Adrenal gland (tissue), 12 donors: ENCODE data around the gene DLGAP1. TPM values are rescaled to one million over a fixed set of nuclear protein-coding genes. Genes with fewer than 3 reads are reported as not detected.

Source experiments
- DNase-seq, 7 donors: peaks; one replicate each; pipeline ENCODE4 v3.0.0-alpha.2; 2019 to 2020
- H3K27ac ChIP-seq, 5 donors: fragments of 200-600 bp; sonication (generic) in 4 of 5; 1 replicate in 3 of 5; 2 replicates in 2 of 5; pipeline versions ENCODE4 v1.5.1 to v1.8.0; 2016 to 2020; ENCODE audit warnings: mild to moderate bottlenecking in 1 of 5
- H3K27me3 ChIP-seq: fragments of 200-600 bp; 2 replicates; pipeline ENCODE4 v1.8.0; 2021
- H3K36me3 ChIP-seq, 2 donors: fragments of 200-600 bp; replicated peaks in 1 of 2; 1 replicate in 1 of 2; 2 replicates in 1 of 2; pipeline versions ENCODE4 v1.5.1 to v1.8.0; 2018 to 2022
- H3K4me1 ChIP-seq, 2 donors: fragments of 200-600 bp; replicated peaks in 1 of 2; 1 replicate in 1 of 2; 2 replicates in 1 of 2; pipeline versions ENCODE4 v1.5.1 to v1.8.0; 2018 to 2021
- H3K4me3 ChIP-seq, 4 donors: fragments of 200-600 bp; sonication (generic) in 3 of 4; one replicate each; pipeline ENCODE4 v1.5.1; 2016 to 2018
- H3K9me3 ChIP-seq, 3 donors: fragments of 200-600 bp; sonication (generic) in 1 of 3; replicated peaks in 1 of 3; 1 replicate in 2 of 3; 2 replicates in 1 of 3; pipeline versions ENCODE4 v1.5.1 to v1.8.0; 2016 to 2021
- CTCF ChIP-seq, 6 experiments: fragments of 450-650 bp in 4 of 6; fragments of 200-600 bp in 2 of 6; sonication (generic) in 1 of 6; IDR thresholded peaks; 1 replicate in 5 of 6; 2 replicates in 1 of 6; pipeline versions ENCODE4 v1.5.1 to v1.8.0; 2016 to 2021; ENCODE audit warnings: antibody characterized with exemption in 6 of 6, mild to moderate bottlenecking in 2 of 6, moderate library complexity in 1 of 6
- POLR2A ChIP-seq, 2 donors: fragments of 450-650 bp; IDR thresholded peaks; one replicate each; pipeline ENCODE4 v1.6.1; 2017; ENCODE audit warnings: antibody characterized with exemption in 2 of 2, mild to moderate bottlenecking in 2 of 2, moderate library complexity in 1 of 2
- WGBS, 4 donors: extraction: QIAGEN DNeasy Blood & Tissue Kit in 2 of 4; methylation state at CpG; one replicate each; pipeline versions ENCODE4 v1.1.5 to v1.1.7; 2013 to 2017; 5-methylcytosine and 5-hydroxymethylcytosine counted together
- intact Hi-C, 2 donors: fragments of 100-400 bp; cut with DNase I; formaldehyde crosslinking; loops; one replicate each; pipeline versions ENCODE4 v1.14.1 to v1.15.0; 2022 to 2023
- polyA plus RNA-seq, 3 donors: library from polyadenylated mRNA; stranded (reverse); fragments of 200-250 nt in 2 of 3; fragments of 350-450 nt in 1 of 3; fragmentation: Illumina TruSeq in 1 of 3; extraction: RNeasy Lipid Tissue Mini Kit (QIAGEN cat#74804) in 1 of 3; gene quantifications; one replicate each; pipeline ENCODE4 v1.2.3, GENCODE V29; 2013 to 2014
- total RNA-seq, 9 donors: library from RNA; depleted of rRNA in 4 of 9; stranded (reverse); fragments of >200 nt in 4 of 9; fragments of 120-200 nt in 1 of 9; fragmentation: NEBNext Ultra II Directional in 1 of 9; extraction: Animal tissue kit (Norgen Biotek cat#: 25700) in 1 of 9; gene quantifications; one replicate each; pipeline versions ENCODE4 v1.1.0 to v1.2.4, GENCODE V29; 2013 to 2023
- donor health status: healthy with polysubstance abuse.
- donor health status: Bipolar disorder and iron deficiency.
- donor health status: DM: yes; HTN: yes; CAD: no.
- donor health status: DM: no; HTN: no; CAD: no.
- donor health status: DM: no; HTN: no; CAD: no.
- donor health status: DM: yes; HTN: yes; CAD: no.

DLGAP1 gene
- total and polyA plus RNA-seq, 12 donors = 1.7 to 30.9 (median 12.9) TPM

GRCh38 chr18:3528231-3528630 lies 926.9 kb downstream of the DLGAP1 start:
- Histone ChIP-seq H3K9me3 (peaks cover 0 to 4% (median 0%) of the 10 kb centered on the region in 3 donors), H3K4me1 (peaks cover 4 to 22% of the 10 kb centered on the region in 2 donors), H3K27me3 (no peaks in the 10 kb centered on the region), H3K36me3 (no peaks in the 10 kb centered on the region), H3K27ac (peak overlapping the region in 3 of 5 donors; percentile 46 to 73 (median 65)), H3K4me3 (no peak overlapping the region)
- 24 to 44% (median 38%) methylated on average over 4 of the region's 4 CpGs for WGBS, 4 donors
- DNase-seq = peak; percentile 29 to 70 (median 54)
- no peak for TF ChIP-seq POLR2A (IDR thresholded peaks at IDR 0.05)
- TF ChIP-seq CTCF (IDR thresholded peaks at IDR 0.05) = no peak
- intact Hi-C loops = no loop called here

GRCh38 chr18:3526421-3527354 lies 928.4 kb downstream of the DLGAP1 start:
- peaks cover 0 to 4% (median 0%) of the 10 kb centered on the region in 3 donors for H3K9me3 ChIP-seq
- intact Hi-C loops = no loop called here
- H3K27me3 ChIP-seq = no peaks in the 10 kb centered on the region
- no peak overlapping the region for H3K27ac ChIP-seq
- no peak overlapping the region for H3K4me3 ChIP-seq
- no peak for DNase-seq
- H3K4me1 ChIP-seq = peaks cover 4 to 22% of the 10 kb centered on the region in 2 donors
- TF ChIP-seq CTCF (IDR thresholded peaks at IDR 0.05) (no peak), POLR2A (IDR thresholded peaks at IDR 0.05) (no peak)
- no peaks in the 10 kb centered on the region for H3K36me3 ChIP-seq
- 68 to 77% (median 75%) methylated on average over 13 of the region's 13 CpGs for WGBS, 4 donors

DNA sequence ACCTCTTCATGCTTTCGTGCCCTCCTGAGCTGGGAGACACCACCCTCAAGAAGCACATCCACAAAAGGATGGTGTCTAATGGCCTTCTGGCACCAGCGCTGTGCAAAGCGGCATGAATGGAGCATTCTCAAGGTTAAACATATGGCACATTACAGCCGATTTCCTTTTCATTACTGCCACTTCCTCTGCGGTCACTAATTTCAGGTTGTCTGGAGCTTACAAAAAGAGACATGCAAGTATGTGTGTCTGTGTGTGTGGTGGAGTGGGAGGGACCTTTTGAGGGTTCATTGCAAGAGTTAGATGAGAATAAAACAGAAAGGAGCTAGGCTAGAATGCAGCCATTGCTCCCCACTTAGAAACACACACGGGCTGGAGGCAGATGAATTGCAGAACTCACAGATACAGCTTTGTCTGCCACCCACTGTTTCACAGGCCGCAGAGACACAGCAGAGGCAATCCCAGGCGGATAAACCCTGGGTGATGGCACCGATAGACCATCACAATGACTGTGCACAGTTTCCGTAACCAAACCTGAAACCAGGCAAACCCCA lies 929.2 kb downstream of the DLGAP1 start:
- H3K4me3 ChIP-seq = no peak overlapping the region
- H3K36me3 ChIP-seq = no peaks in the 10 kb centered on the region
- no peak for DNase-seq
- H3K27me3 ChIP-seq = no peaks in the 10 kb centered on the region
- H3K9me3 ChIP-seq = peaks cover 0 to 4% (median 0%) of the 10 kb centered on the region in 3 donors
- 73 to 83% (median 79%) methylated on average over 10 of the region's 10 CpGs for WGBS, 4 donors
- H3K27ac ChIP-seq = no peak overlapping the region
- TF ChIP-seq CTCF (IDR thresholded peaks at IDR 0.05) (no peak), POLR2A (IDR thresholded peaks at IDR 0.05) (no peak)
- H3K4me1 ChIP-seq = peaks cover 4 to 22% of the 10 kb centered on the region in 2 donors
- intact Hi-C loops = no loop called here

DNA sequence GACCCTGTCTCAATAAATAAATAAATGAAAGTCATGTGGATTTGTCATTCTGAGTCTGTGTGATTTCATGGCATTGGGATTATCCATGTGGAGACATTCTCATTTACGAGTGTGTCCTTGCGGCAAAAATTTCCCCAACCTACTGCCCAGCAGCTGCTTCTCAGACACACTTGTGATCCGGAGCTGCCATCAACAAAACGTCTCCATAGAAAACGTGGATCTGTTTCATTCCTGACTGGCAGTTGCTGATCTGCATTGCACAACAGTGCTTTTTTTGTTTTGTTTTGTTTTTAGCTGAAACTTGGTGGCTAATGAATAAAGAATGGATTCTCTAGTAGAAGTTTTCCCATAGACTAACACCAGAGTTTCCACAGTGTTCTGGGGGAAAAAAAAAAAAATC lies 930.4 kb downstream of the DLGAP1 start:
- intact Hi-C loops = no loop called here
- Histone ChIP-seq H3K27me3 (no peaks in the 10 kb centered on the region), H3K4me3 (no peak overlapping the region), H3K36me3 (no peaks in the 10 kb centered on the region), H3K9me3 (peaks cover 0 to 4% (median 0%) of the 10 kb centered on the region in 3 donors), H3K27ac (no peak overlapping the region), H3K4me1 (peaks cover 4 to 14% of the 10 kb centered on the region in 2 donors)
- no peak for DNase-seq
- TF ChIP-seq CTCF (IDR thresholded peaks at IDR 0.05) = no peak
- no peak for TF ChIP-seq POLR2A (IDR thresholded peaks at IDR 0.05)
- WGBS, 4 donors = 77 to 88% (median 84%) methylated on average over 5 of the region's 5 CpGs
